ENCODE results near the gene SPAG6.

DNA sequence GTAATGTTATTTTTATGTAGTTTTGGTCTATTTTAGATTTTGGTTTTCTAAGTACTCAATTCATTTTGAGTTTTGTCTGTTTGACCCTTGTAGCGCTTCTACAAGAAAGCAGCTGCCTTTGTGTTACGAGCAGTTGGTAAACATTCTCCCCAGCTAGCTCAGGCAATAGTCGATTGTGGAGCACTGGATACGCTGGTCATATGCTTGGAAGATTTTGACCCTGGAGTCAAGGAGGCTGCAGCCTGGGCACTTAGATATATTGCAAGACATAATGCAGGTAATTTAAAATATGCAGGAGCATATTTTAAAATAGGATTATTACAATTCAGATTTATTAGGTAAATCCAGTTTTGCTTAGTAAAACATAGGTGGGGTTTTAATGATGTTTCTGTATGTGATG, 23.1 kb downstream of the SPAG6 start:
- TF ChIP-seq, protein P1, sequence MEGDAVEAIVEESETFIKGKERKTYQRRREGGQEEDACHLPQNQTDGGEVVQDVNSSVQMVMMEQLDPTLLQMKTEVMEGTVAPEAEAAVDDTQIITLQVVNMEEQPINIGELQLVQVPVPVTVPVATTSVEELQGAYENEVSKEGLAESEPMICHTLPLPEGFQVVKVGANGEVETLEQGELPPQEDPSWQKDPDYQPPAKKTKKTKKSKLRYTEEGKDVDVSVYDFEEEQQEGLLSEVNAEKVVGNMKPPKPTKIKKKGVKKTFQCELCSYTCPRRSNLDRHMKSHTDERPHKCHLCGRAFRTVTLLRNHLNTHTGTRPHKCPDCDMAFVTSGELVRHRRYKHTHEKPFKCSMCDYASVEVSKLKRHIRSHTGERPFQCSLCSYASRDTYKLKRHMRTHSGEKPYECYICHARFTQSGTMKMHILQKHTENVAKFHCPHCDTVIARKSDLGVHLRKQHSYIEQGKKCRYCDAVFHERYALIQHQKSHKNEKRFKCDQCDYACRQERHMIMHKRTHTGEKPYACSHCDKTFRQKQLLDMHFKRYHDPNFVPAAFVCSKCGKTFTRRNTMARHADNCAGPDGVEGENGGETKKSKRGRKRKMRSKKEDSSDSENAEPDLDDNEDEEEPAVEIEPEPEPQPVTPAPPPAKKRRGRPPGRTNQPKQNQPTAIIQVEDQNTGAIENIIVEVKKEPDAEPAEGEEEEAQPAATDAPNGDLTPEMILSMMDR (IDR thresholded peaks at IDR 0.05; ENCODE audit: insufficient read depth, low read length, poor library complexity, severe bottlenecking): no peak
- no peak for TF ChIP-seq EZH2phosphoT487 (conservative IDR thresholded peaks at IDR 0.05; ENCODE audit: low read length)

Measured in SU-DHL-6 (cell line).